T follicular helper cell (primary cell): ENCODE measurements around the gene N4BP2L2.
"Not testable (repeated sequence)": the region's sequence is repeated elsewhere in the genome, so short reads cannot be mapped to it uniquely, and the experiment has no call there.

Source experiments
- DNase-seq: peaks from one replicate; pipeline ENCODE4 v3.0.0-alpha.2; 2020; ENCODE audit warnings: low read depth
- total RNA-seq, 2 experiments: gene quantifications; one replicate each; lab custom pipeline; 2026; lab: John Stamatoyannopoulos, UW

The N4BP2L2 gene
- total RNA-seq = 151 to 298 reads per million in 2 experiments

GRCh38 chr13:32538621-32539246 lies at the start of gene N4BP2L2:
Gene N4BP2L2 (minus strand): TSS chr13:32538795. CDS start chr13:32537027, 1,768 bp downstream.
- DNase-seq = peak; percentile 88

GRCh38 chr13:32587811-32588170 lies 49.2 kb upstream of the N4BP2L2 start:
- DNase-seq = no peak

GRCh38 chr13:32587011-32587810 lies 48.6 kb upstream of the N4BP2L2 start:
- DNase-seq = peak; percentile 37

- DNase-seq = peak; percentile 94
Measured at GRCh38 chr13:32586080-32586900, 47.7 kb upstream of the N4BP2L2 start, which contains the start of gene PDS5B. Gene PDS5B (plus strand): TSS chr13:32586452. CDS start chr13:32648773, 62,321 bp downstream.

GRCh38 chr13:32585550-32586079 lies 47.0 kb upstream of the N4BP2L2 start:
- DNase-seq = no peak

- no peak for DNase-seq
Measured at GRCh38 chr13:32582991-32583390, 44.4 kb upstream of the N4BP2L2 start.

- no peak for DNase-seq
Measured at GRCh38 chr13:32582281-32582680, 43.7 kb upstream of the N4BP2L2 start.

- no peak for DNase-seq
Measured at GRCh38 chr13:32581177-32581786, 42.7 kb upstream of the N4BP2L2 start.

- DNase-seq = no peak
Measured at GRCh38 chr13:32577032-32577431, 38.4 kb upstream of the N4BP2L2 start.

GRCh38 chr13:32575687-32576086 lies 37.1 kb upstream of the N4BP2L2 start:
- not testable (repeated sequence) for DNase-seq

GRCh38 chr13:32560842-32561241 lies 22.2 kb upstream of the N4BP2L2 start:
- DNase-seq = not testable (repeated sequence)

- DNase-seq = no peak
Measured at GRCh38 chr13:32555613-32556012, 17.0 kb upstream of the N4BP2L2 start.

GRCh38 chr13:32553720-32554119 lies 15.1 kb upstream of the N4BP2L2 start:
- DNase-seq = no peak

- DNase-seq = no peak
Measured at GRCh38 chr13:32549788-32550187, 11.2 kb upstream of the N4BP2L2 start.

- no peak for DNase-seq
Measured at GRCh38 chr13:32548837-32549236, 10.2 kb upstream of the N4BP2L2 start.

- no peak for DNase-seq
Measured at GRCh38 chr13:32545083-32545482, 6.5 kb upstream of the N4BP2L2 start.

GRCh38 chr13:32542221-32542620 lies 3.6 kb upstream of the N4BP2L2 start:
- DNase-seq = no peak

GRCh38 chr13:32538143-32538620 lies 413 bp downstream of the N4BP2L2 start:
- no peak for DNase-seq

- peak; percentile 12 for DNase-seq
Measured at GRCh38 chr13:32537580-32538142, 934 bp downstream of the N4BP2L2 start.

GRCh38 chr13:32535748-32536147 lies 2.8 kb downstream of the N4BP2L2 start:
- no peak for DNase-seq

- no peak for DNase-seq
Measured at GRCh38 chr13:32535115-32535514, 3.5 kb downstream of the N4BP2L2 start.
